Natural killer cell (primary cell): ENCODE data around the gene DOCK1. TPM values are rescaled to one million over a fixed set of nuclear protein-coding genes. Genes with fewer than 3 reads are reported as not detected.

Source experiments
- ATAC-seq, 3 donors: fragments of 150-1000 bp in 2 of 3; fragments of 200-7000 bp in 1 of 3; cut with Tn5 transposase; 1 replicate in 1 of 3; 2 replicates in 2 of 3; pipeline ENCODE4 v1.10.0; 2021; ENCODE audit warnings: mild to moderate bottlenecking in 2 of 3, moderate library complexity in 2 of 3
- DNase-seq, 2 donors: peaks; one replicate each; pipeline versions ENCODE4 v3.0.0 to v3.0.0-alpha.2; 2013 to 2021; ENCODE audit warnings: mixed read lengths in 1 of 2
- H3K27ac ChIP-seq: one replicate; pipeline ENCODE4 v1.5.1; 2013; ENCODE audit warnings: mild to moderate bottlenecking, low read length
- H3K27me3 ChIP-seq: one replicate; pipeline ENCODE4 v1.6.1; 2013; ENCODE audit warnings: low read length; ENCODE audit not compliant: control insufficient read depth, insufficient read depth
- H3K36me3 ChIP-seq: one replicate; pipeline ENCODE4 v1.6.1; 2013; ENCODE audit warnings: low read length; ENCODE audit not compliant: control insufficient read depth, insufficient read depth
- H3K4me1 ChIP-seq: one replicate; pipeline ENCODE4 v1.6.1; 2013; ENCODE audit warnings: low read length; ENCODE audit not compliant: control insufficient read depth, insufficient read depth
- H3K4me3 ChIP-seq: one replicate; pipeline ENCODE4 v1.5.1; 2013; ENCODE audit warnings: low read length
- H3K9me3 ChIP-seq: one replicate; pipeline ENCODE4 v1.6.1; 2013; ENCODE audit warnings: low read length; ENCODE audit not compliant: control insufficient read depth, insufficient read depth
- H3K27ac Mint-ChIP-seq, 2 donors: one replicate each; pipeline ENCODE4 v1.8.0; 2022; ENCODE audit warnings: mild to moderate bottlenecking in 2 of 2, mixed read lengths in 2 of 2, moderate library complexity in 1 of 2
- H3K27me3 Mint-ChIP-seq, 2 donors: one replicate each; pipeline ENCODE4 v1.8.0; 2022; ENCODE audit warnings: low read depth in 2 of 2, mixed read lengths in 2 of 2
- H3K36me3 Mint-ChIP-seq: one replicate; pipeline ENCODE4 v1.8.0; 2022; ENCODE audit warnings: mixed read lengths
- H3K4me1 Mint-ChIP-seq, 2 donors: one replicate each; pipeline ENCODE4 v1.8.0; 2022; ENCODE audit warnings: mixed read lengths in 2 of 2
- H3K4me3 Mint-ChIP-seq: one replicate; pipeline ENCODE4 v1.8.0; 2022; ENCODE audit warnings: mild to moderate bottlenecking, moderate library complexity, mixed read lengths
- H3K9me3 Mint-ChIP-seq, 2 donors: one replicate each; pipeline ENCODE4 v1.8.0; 2022; ENCODE audit warnings: mixed read lengths in 2 of 2
- CTCF ChIP-seq: fragments of 200-600 bp; IDR thresholded peaks from one replicate; pipeline ENCODE4 v1.8.0; 2022; ENCODE audit warnings: antibody characterized with exemption
- WGBS: methylation state at CpG from one replicate; pipeline ENCODE4 v1.1.7; 2013; ENCODE audit warnings: missing lambda C conversion rate; ENCODE audit not compliant: insufficient coverage; 5-methylcytosine and 5-hydroxymethylcytosine counted together
- intact Hi-C: fragments of 100-400 bp; cut with micrococcal nuclease; formaldehyde crosslinking; loops from one replicate; pipeline ENCODE4 v1.14.2; 2022
- total RNA-seq, 4 donors: library from RNA; stranded (reverse); fragments of 120-200 nt in 1 of 4; gene quantifications; one replicate each; pipeline versions ENCODE4 v1.2.3 to v1.2.4, GENCODE V29; 2013 to 2022

Gene DOCK1
- total RNA-seq, 3 donors from 2014 or later (not counting 1 experiment from before 2014, with no cell fraction given) = 0.07 to 0.12 (median 0.08) TPM

- TF ChIP-seq CTCF = no peak
- intact Hi-C loops = no loop called here
- H3K4me3 Mint-ChIP-seq = no peak overlapping the region
- H3K4me1 Mint-ChIP-seq = no peaks in the 10 kb centered on the region
- no peak overlapping the region for H3K27ac ChIP-seq
- H3K4me1 ChIP-seq = no peaks in the 10 kb centered on the region
- H3K27ac Mint-ChIP-seq = no peak overlapping the region
- H3K27me3 ChIP-seq = no peaks in the 10 kb centered on the region
- no peaks in the 10 kb centered on the region for H3K9me3 Mint-ChIP-seq
- 93% methylated on average over 7 of the region's 7 CpGs for WGBS
- no peaks in the 10 kb centered on the region for H3K36me3 ChIP-seq
- no peaks in the 10 kb centered on the region for H3K36me3 Mint-ChIP-seq
- no peak overlapping the region for H3K4me3 ChIP-seq
- H3K9me3 ChIP-seq = no peaks in the 10 kb centered on the region
- H3K27me3 Mint-ChIP-seq = peaks cover 0 to 3% of the 10 kb centered on the region in 2 donors
- ATAC-seq = no peak
- no peak for DNase-seq
These were observed 26.3 kb downstream of the DOCK1 start for GRCh38 chr10:126931544-126931943.

GRCh38 chr10:126932516-126932915 lies 27.3 kb downstream of the DOCK1 start:
- WGBS = 93% methylated on average over 11 of the region's 11 CpGs

GRCh38 chr10:126933116-126933515 lies 27.9 kb downstream of the DOCK1 start:
- Mint-ChIP-seq H3K27ac (no peak overlapping the region), H3K27me3 (no peaks in the 10 kb centered on the region), H3K4me3 (no peak overlapping the region), H3K4me1 (no peaks in the 10 kb centered on the region), H3K9me3 (no peaks in the 10 kb centered on the region), H3K36me3 (no peaks in the 10 kb centered on the region)
- 91% methylated on average over 4 of the region's 4 CpGs for WGBS
- Histone ChIP-seq H3K4me3 (no peak overlapping the region), H3K9me3 (no peaks in the 10 kb centered on the region), H3K27ac (no peak overlapping the region), H3K4me1 (no peaks in the 10 kb centered on the region), H3K36me3 (no peaks in the 10 kb centered on the region), H3K27me3 (no peaks in the 10 kb centered on the region)
- ATAC-seq (no peak), DNase-seq (no peak)
- intact Hi-C loops = no loop called here
- no peak for TF ChIP-seq CTCF

More at GRCh38 chr10:126932516-126932915, 27.3 kb downstream of the DOCK1 start:
- Histone ChIP-seq H3K27ac (no peak overlapping the region), H3K4me3 (no peak overlapping the region), H3K36me3 (no peaks in the 10 kb centered on the region), H3K9me3 (no peaks in the 10 kb centered on the region), H3K27me3 (no peaks in the 10 kb centered on the region), H3K4me1 (no peaks in the 10 kb centered on the region)
- no peaks in the 10 kb centered on the region for H3K9me3 Mint-ChIP-seq
- ATAC-seq (no peak), DNase-seq (no peak)
- intact Hi-C loops = no loop called here
- H3K4me1 Mint-ChIP-seq = no peaks in the 10 kb centered on the region
- no peak for TF ChIP-seq CTCF
- no peaks in the 10 kb centered on the region for H3K36me3 Mint-ChIP-seq
- H3K27ac Mint-ChIP-seq = no peak overlapping the region
- H3K27me3 Mint-ChIP-seq = peaks cover 0 to 3% of the 10 kb centered on the region in 2 donors
- no peak overlapping the region for H3K4me3 Mint-ChIP-seq

GRCh38 chr10:126935263-126935946 lies 30.2 kb downstream of the DOCK1 start:
- Mint-ChIP-seq H3K27ac (no peak overlapping the region), H3K4me1 (no peaks in the 10 kb centered on the region), H3K9me3 (no peaks in the 10 kb centered on the region), H3K27me3 (no peaks in the 10 kb centered on the region), H3K36me3 (no peaks in the 10 kb centered on the region), H3K4me3 (no peak overlapping the region)
- Histone ChIP-seq H3K27me3 (no peaks in the 10 kb centered on the region), H3K36me3 (no peaks in the 10 kb centered on the region), H3K9me3 (no peaks in the 10 kb centered on the region), H3K4me3 (no peak overlapping the region), H3K4me1 (no peaks in the 10 kb centered on the region), H3K27ac (no peak overlapping the region)
- DNase-seq = no peak
- ATAC-seq = no peak
- intact Hi-C loops = no loop called here
- no peak for TF ChIP-seq CTCF
- 66% methylated on average over 5 of the region's 5 CpGs for WGBS
